COLO829 (cell line): ENCODE data around the gene GPRIN3.

Source experiments
- DNase-seq: peaks from one replicate; pipeline ENCODE4 v3.0.0; 2012; ENCODE audit warnings: low spot score

GPRIN3 gene

GRCh38 chr4:89290727-89291516, 16.7 kb downstream of the GPRIN3 start:
- no peak for DNase-seq

- DNase-seq = no peak
These were observed 18.3 kb downstream of the GPRIN3 start for GRCh38 chr4:89289312-89289711.

GRCh38 chr4:89288430-89288829, 19.2 kb downstream of the GPRIN3 start:
- DNase-seq = no peak

- DNase-seq = no peak
These were observed 19.7 kb downstream of the GPRIN3 start for GRCh38 chr4:89287945-89288344.

- DNase-seq = no peak
These were observed 21.9 kb downstream of the GPRIN3 start for GRCh38 chr4:89285745-89286144.

- DNase-seq = no peak
These were observed 22.8 kb downstream of the GPRIN3 start for GRCh38 chr4:89284828-89285227.

- no peak for DNase-seq
These were observed 23.6 kb downstream of the GPRIN3 start for GRCh38 chr4:89284020-89284424.

- no peak for DNase-seq
These were observed 24.2 kb downstream of the GPRIN3 start for GRCh38 chr4:89283226-89284009.

GRCh38 chr4:89279385-89279784, 28.2 kb downstream of the GPRIN3 start:
- no peak for DNase-seq

GRCh38 chr4:89277412-89277811, 30.2 kb downstream of the GPRIN3 start:
- DNase-seq = no peak

- DNase-seq = no peak
These were observed 31.3 kb downstream of the GPRIN3 start for GRCh38 chr4:89276296-89276695.

- no peak for DNase-seq
These were observed 32.0 kb downstream of the GPRIN3 start for GRCh38 chr4:89275587-89275986.

GRCh38 chr4:89273741-89274141, 33.9 kb downstream of the GPRIN3 start:
- no peak for DNase-seq

- DNase-seq = no peak
These were observed 36.8 kb downstream of the GPRIN3 start for GRCh38 chr4:89270792-89271191.

GRCh38 chr4:89269121-89269666, 38.4 kb downstream of the GPRIN3 start:
- no peak for DNase-seq

- no peak for DNase-seq
These were observed 38.9 kb downstream of the GPRIN3 start for GRCh38 chr4:89268679-89269078.

GRCh38 chr4:89267846-89268245, 39.8 kb downstream of the GPRIN3 start:
- DNase-seq = no peak

- no peak for DNase-seq
These were observed 40.2 kb downstream of the GPRIN3 start for GRCh38 chr4:89267392-89267791.

- peak; percentile 41 for DNase-seq
These were observed 41.5 kb downstream of the GPRIN3 start for GRCh38 chr4:89266128-89266527.

GRCh38 chr4:89263265-89263664, 44.3 kb downstream of the GPRIN3 start:
- DNase-seq = no peak

- DNase-seq = no peak
These were observed 48.1 kb downstream of the GPRIN3 start for GRCh38 chr4:89259301-89260028.

GRCh38 chr4:89258506-89258905, 49.1 kb downstream of the GPRIN3 start:
- DNase-seq = no peak
